Prostate gland (tissue), 2 donors: ENCODE results near the gene RTBDN.

ENCODE experiments used
- CTCF ChIP-seq, 4 experiments: fragments of 200-600 bp in 2 of 4; fragments of 450-650 bp in 2 of 4; sonication (generic) in 2 of 4; IDR thresholded peaks; 1 replicate in 3 of 4; 2 replicates in 1 of 4; pipeline ENCODE4 v1.5.1; 2016 to 2019; ENCODE audit warnings: antibody characterized with exemption in 4 of 4, mild to moderate bottlenecking in 2 of 4, moderate library complexity in 2 of 4
- POLR2A ChIP-seq: fragments of 450-650 bp; IDR thresholded peaks from one replicate; pipeline ENCODE4 v1.6.1; 2016; ENCODE audit warnings: antibody characterized with exemption, mild to moderate bottlenecking

DNA sequence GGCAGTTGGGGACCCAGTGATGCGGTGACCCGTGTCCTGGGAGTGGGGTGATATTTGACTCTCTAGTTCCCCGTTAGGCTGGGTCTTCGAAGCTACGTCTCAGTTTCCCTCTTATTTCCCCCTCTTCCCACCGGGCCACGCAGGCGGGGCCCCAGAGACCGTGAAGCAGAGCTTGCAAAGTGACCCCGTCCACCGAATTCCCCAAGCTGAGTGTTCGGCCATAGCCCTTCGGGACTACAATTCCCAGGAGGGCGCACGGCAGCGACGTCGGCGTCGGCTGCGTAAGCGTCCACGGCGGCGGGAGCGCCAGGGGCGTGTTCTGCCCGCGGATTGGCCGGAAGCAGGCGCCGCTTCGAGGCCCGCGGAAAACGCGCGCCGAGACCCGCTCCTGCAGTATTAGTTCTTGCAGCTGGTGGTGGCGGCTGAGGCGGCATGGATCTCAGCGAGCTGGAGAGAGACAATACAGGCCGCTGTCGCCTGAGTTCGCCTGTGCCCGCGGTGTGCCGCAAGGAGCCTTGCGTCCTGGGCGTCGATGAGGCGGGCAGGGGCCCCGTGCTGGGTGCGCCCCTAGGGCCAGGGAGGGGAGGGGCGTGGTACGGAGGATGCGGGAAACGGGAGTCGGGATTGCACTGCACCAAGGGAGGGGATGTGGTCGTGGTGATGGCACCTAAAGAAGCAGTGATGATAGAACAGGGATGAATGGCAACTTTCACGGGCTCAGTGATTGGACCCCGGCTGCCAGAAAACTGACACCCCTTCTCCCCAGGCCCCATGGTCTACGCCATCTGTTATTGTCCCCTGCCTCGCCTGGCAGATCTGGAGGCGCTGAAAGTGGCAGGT, 27.9 kb downstream of the RTBDN start, which contains the start of gene RNASEH2A:
- TF ChIP-seq POLR2A (no peak), CTCF (IDR thresholded peaks at IDR 0.05) (peak in 2 of 4 experiments; percentile 34 to 37)
